Prostate gland (tissue), 2 donors: ENCODE measurements around the gene FHOD3. TPM values are rescaled to one million over a fixed set of nuclear protein-coding genes. Genes with fewer than 3 reads are reported as not detected.

Source experiments
- DNase-seq: peaks from one replicate; pipeline ENCODE4 v3.0.0-alpha.2; 2019; ENCODE audit warnings: low spot score
- H3K27ac ChIP-seq, 2 donors: fragments of 200-600 bp; sonication (generic); 2 replicates each; pipeline ENCODE4 v1.5.1; 2017 to 2019
- H3K27me3 ChIP-seq: fragments of 200-600 bp; sonication (generic); replicated peaks from 2 replicates; pipeline ENCODE4 v1.5.1; 2019; ENCODE audit not compliant: insufficient read depth
- H3K36me3 ChIP-seq, 2 donors: fragments of 200-600 bp; sonication (generic); 1 replicate in 1 of 2; 2 replicates in 1 of 2; pipeline versions ENCODE4 v1.5.1 to v1.8.1; 2017 to 2019
- H3K4me1 ChIP-seq: fragments of 200-600 bp; sonication (generic); replicated peaks from 2 replicates; pipeline ENCODE4 v1.5.1; 2019
- H3K4me3 ChIP-seq, 2 donors: fragments of 200-600 bp; sonication (generic); 2 replicates each; pipeline ENCODE4 v1.5.1; 2017 to 2019
- H3K9me3 ChIP-seq: fragments of 200-600 bp; sonication (generic); 2 replicates; pipeline ENCODE4 v1.5.1; 2017
- CTCF ChIP-seq, 4 experiments: fragments of 200-600 bp in 2 of 4; fragments of 450-650 bp in 2 of 4; sonication (generic) in 2 of 4; IDR thresholded peaks; 1 replicate in 3 of 4; 2 replicates in 1 of 4; pipeline ENCODE4 v1.5.1; 2016 to 2019; ENCODE audit warnings: antibody characterized with exemption in 4 of 4, mild to moderate bottlenecking in 2 of 4, moderate library complexity in 2 of 4
- POLR2A ChIP-seq: fragments of 450-650 bp; IDR thresholded peaks from one replicate; pipeline ENCODE4 v1.6.1; 2016; ENCODE audit warnings: antibody characterized with exemption, mild to moderate bottlenecking
- POLR2AphosphoS5 ChIP-seq: sonication (generic); formaldehyde crosslinking; IDR thresholded peaks from one replicate; pipeline ENCODE4 v1.6.1; 2017; ENCODE audit warnings: antibody characterized with exemption
- WGBS: methylation state at CpG from one replicate; pipeline ENCODE4 v1.1.5; 2018; 5-methylcytosine and 5-hydroxymethylcytosine counted together
- intact Hi-C: fragments of 100-400 bp; cut with DNase I; formaldehyde crosslinking; loops from one replicate; pipeline ENCODE4 v1.14.2; 2022
- total RNA-seq, 2 donors: library from RNA; depleted of rRNA; stranded (reverse); fragments of >200 nt; gene quantifications; one replicate each; pipeline ENCODE4 v1.1.0, GENCODE V29; 2016

FHOD3 gene
- total RNA-seq, 2 donors from 2014 or later: 25.1 to 52.5 TPM

- H3K4me1 ChIP-seq: no peaks in the 10 kb centered on the region
Observed at GRCh38 chr18:36537289-36537688, 239.8 kb downstream of the FHOD3 start.

GRCh38 chr18:36539674-36540231 is 242.2 kb downstream of the FHOD3 start:
- H3K9me3 ChIP-seq: no peaks in the 10 kb centered on the region
- no peak overlapping the region for H3K27ac ChIP-seq
- intact Hi-C loops: no loop called here
- no peak overlapping the region for H3K4me3 ChIP-seq
- H3K4me1 ChIP-seq: no peaks in the 10 kb centered on the region
- H3K27me3 ChIP-seq: no peaks in the 10 kb centered on the region
- TF ChIP-seq CTCF (IDR thresholded peaks at IDR 0.05) (no peak), POLR2AphosphoS5 (no peak), POLR2A (no peak)
- no peaks in the 10 kb centered on the region for H3K36me3 ChIP-seq
- WGBS: 67% methylated on average over 5 of the region's 5 CpGs
- DNase-seq: no peak

More at GRCh38 chr18:36537289-36537688, 239.8 kb downstream of the FHOD3 start:
- Histone ChIP-seq H3K27ac (no peak overlapping the region), H3K27me3 (no peaks in the 10 kb centered on the region), H3K36me3 (no peaks in the 10 kb centered on the region), H3K4me3 (no peak overlapping the region), H3K9me3 (no peaks in the 10 kb centered on the region)
- DNase-seq: no peak
- TF ChIP-seq POLR2AphosphoS5: no peak
- TF ChIP-seq CTCF (IDR thresholded peaks at IDR 0.05): no peak
- intact Hi-C loops: no loop called here

DNA sequence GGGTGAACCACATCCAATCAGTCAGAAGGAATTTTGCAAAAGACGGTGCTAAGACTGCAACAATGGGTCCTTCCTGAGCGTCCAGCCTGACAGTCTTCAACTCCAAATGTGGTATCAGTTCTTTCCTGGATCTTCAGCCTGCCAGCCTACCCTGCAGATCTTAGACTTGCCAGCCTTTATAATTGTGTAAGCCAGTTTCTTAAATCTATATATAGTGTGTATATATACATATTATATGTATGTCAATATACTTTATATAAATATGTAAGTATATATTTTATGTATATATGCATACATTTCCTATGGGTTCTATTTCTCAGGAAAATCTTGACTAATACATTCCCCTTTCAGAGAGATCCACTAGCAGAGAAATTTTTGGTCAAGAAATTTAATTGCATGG is 245.5 kb downstream of the FHOD3 start:
- DNase-seq: no peak
- H3K4me3 ChIP-seq: no peak overlapping the region
- H3K27me3 ChIP-seq: no peaks in the 10 kb centered on the region
- no peaks in the 10 kb centered on the region for H3K36me3 ChIP-seq
- 86% methylated on average over 2 of the region's 2 CpGs for WGBS
- H3K4me1 ChIP-seq: no peaks in the 10 kb centered on the region
- H3K27ac ChIP-seq: peak overlapping the region in 1 of 2 donors; percentile 39
- no peaks in the 10 kb centered on the region for H3K9me3 ChIP-seq
- TF ChIP-seq POLR2AphosphoS5 (no peak), POLR2A (no peak)
- intact Hi-C loops: no loop called here

DNA sequence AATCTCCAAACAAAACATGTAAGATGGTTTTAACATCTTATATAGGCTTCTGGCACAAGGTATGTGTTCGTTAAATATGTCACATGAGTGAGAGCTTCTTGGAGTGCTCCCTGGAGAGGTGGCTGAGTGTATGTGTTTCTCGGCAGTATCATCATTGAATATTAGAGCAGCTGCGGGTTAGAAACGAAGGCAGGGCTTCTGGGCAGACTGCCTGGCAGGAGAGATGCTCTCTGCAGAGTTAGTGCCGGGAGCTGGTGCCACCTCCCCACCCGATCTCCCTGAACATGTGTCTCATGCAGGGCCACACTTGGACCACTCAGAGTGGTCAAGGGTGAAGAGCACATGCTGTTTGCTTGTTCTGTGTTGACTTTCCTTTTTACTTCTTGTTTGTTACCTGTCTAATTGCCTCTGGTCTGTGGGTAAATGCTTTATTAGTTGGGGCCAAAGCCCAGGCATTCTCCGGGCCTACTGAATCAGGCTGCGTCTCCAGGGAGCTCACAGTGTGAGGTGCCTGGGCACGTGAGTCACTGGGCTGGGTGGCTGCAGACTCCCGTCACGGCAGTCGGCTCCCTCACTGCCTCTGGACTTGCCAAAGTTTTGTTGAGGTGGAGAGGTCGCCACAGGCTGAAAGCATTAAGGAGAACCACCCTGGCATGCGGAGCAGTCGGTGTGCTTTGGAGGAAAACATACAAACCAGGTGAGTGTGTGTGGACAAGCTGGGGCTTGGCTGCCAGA is 246.6 kb downstream of the FHOD3 start:
- DNase-seq: peak; percentile 40
- intact Hi-C loops: no loop called here
- H3K4me3 ChIP-seq: no peak overlapping the region
- 25% methylated on average over 15 of the region's 15 CpGs for WGBS
- peak overlapping the region; percentile 8 to 39 for H3K27ac ChIP-seq
- H3K36me3 ChIP-seq: no peaks in the 10 kb centered on the region
- H3K4me1 ChIP-seq: no peaks in the 10 kb centered on the region
- H3K9me3 ChIP-seq: no peaks in the 10 kb centered on the region
- TF ChIP-seq CTCF (IDR thresholded peaks at IDR 0.05) (no peak), POLR2AphosphoS5 (peak; percentile 3), POLR2A (no peak)
- no peaks in the 10 kb centered on the region for H3K27me3 ChIP-seq

GRCh38 chr18:36545821-36546427 is 248.4 kb downstream of the FHOD3 start:
- DNase-seq: no peak
- TF ChIP-seq POLR2A: no peak
- no peak for TF ChIP-seq POLR2AphosphoS5
- no peak for TF ChIP-seq CTCF (IDR thresholded peaks at IDR 0.05)
- Histone ChIP-seq H3K27ac (no peak overlapping the region), H3K27me3 (no peaks in the 10 kb centered on the region), H3K9me3 (no peaks in the 10 kb centered on the region), H3K36me3 (no peaks in the 10 kb centered on the region), H3K4me3 (no peak overlapping the region), H3K4me1 (no peaks in the 10 kb centered on the region)
- 63% methylated on average over 6 of the region's 6 CpGs for WGBS
- intact Hi-C loops: loop anchor here (5.0 kb wide), 1 partner anchor 54 kb away; no protein-coding TSS in a partner anchor
